Spleen (tissue), 11 donors: ENCODE measurements around the gene DDX56. TPM values are rescaled to one million over a fixed set of nuclear protein-coding genes. Genes with fewer than 3 reads are reported as not detected.

Experiments used
- DNase-seq: peaks from one replicate; pipeline ENCODE4 v3.0.0-alpha.2; 2020
- H3K27ac ChIP-seq, 8 donors: fragments of 200-600 bp; sonication (generic) in 7 of 8; 1 replicate in 4 of 8; 2 replicates in 4 of 8; pipeline versions ENCODE4 v1.5.0 to v1.8.0; 2016 to 2021; ENCODE audit warnings: inconsistent platforms in 4 of 8, mild to moderate bottlenecking in 4 of 8, moderate library complexity in 1 of 8
- H3K27me3 ChIP-seq, 7 donors: fragments of 200-600 bp; sonication (generic) in 6 of 7; replicated peaks in 1 of 7; 1 replicate in 4 of 7; 2 replicates in 3 of 7; pipeline versions ENCODE4 v1.5.0 to v1.8.0; 2016 to 2021; ENCODE audit warnings: inconsistent platforms in 3 of 7, mild to moderate bottlenecking in 1 of 7
- H3K36me3 ChIP-seq, 6 donors: fragments of 200-600 bp; sonication (generic) in 5 of 6; 1 replicate in 4 of 6; 2 replicates in 2 of 6; pipeline versions ENCODE4 v1.5.0 to v1.8.0; 2016 to 2021; ENCODE audit warnings: inconsistent platforms in 2 of 6
- H3K4me1 ChIP-seq, 6 donors: fragments of 200-600 bp; sonication (generic) in 5 of 6; 1 replicate in 3 of 6; 2 replicates in 3 of 6; pipeline versions ENCODE4 v1.5.0 to v1.8.0; 2016 to 2021; ENCODE audit warnings: inconsistent platforms in 3 of 6
- H3K4me3 ChIP-seq, 8 donors: fragments of 200-600 bp; sonication (generic) in 7 of 8; 1 replicate in 4 of 8; 2 replicates in 4 of 8; pipeline versions ENCODE4 v1.5.0 to v1.8.0; 2016 to 2021; ENCODE audit warnings: inconsistent platforms in 4 of 8, mild to moderate bottlenecking in 4 of 8, moderate library complexity in 2 of 8
- H3K9me3 ChIP-seq, 8 donors: fragments of 200-600 bp; sonication (generic) in 7 of 8; 1 replicate in 4 of 8; 2 replicates in 4 of 8; pipeline versions ENCODE4 v1.5.0 to v1.8.0; 2016 to 2021; ENCODE audit warnings: inconsistent platforms in 4 of 8
- CTCF ChIP-seq, 11 experiments: fragments of 200-600 bp in 7 of 11; fragments of 450-650 bp in 4 of 11; sonication (generic) in 4 of 11; IDR thresholded peaks in 8 of 11; conservative IDR thresholded peaks in 3 of 11; 1 replicate in 7 of 11; 2 replicates in 4 of 11; pipeline versions ENCODE4 v1.4.0 to v1.8.0; 2016 to 2021; ENCODE audit warnings: antibody characterized with exemption in 11 of 11, inconsistent platforms in 4 of 11, mild to moderate bottlenecking in 1 of 11
- POLR2A ChIP-seq, 3 donors: fragments of 450-650 bp; IDR thresholded peaks; one replicate each; pipeline ENCODE4 v1.5.1; 2017; ENCODE audit warnings: antibody characterized with exemption in 3 of 3, mild to moderate bottlenecking in 1 of 3
- POLR2AphosphoS5 ChIP-seq, 3 donors: sonication (generic); formaldehyde crosslinking; IDR thresholded peaks; one replicate each; pipeline ENCODE4 v1.5.1; 2017; ENCODE audit warnings: antibody characterized with exemption in 3 of 3
- WGBS, 5 donors: extraction: QIAGEN DNeasy Blood & Tissue Kit in 3 of 5; methylation state at CpG; one replicate each; pipeline versions ENCODE4 v1.1.5 to v1.1.7; 2013 to 2018; 5-methylcytosine and 5-hydroxymethylcytosine counted together
- intact Hi-C: fragments of 100-400 bp; cut with DNase I; formaldehyde crosslinking; loops from one replicate; pipeline ENCODE4 v1.15.0; 2023; ENCODE audit warnings: low total_unique reads
- polyA plus RNA-seq, 3 donors: library from polyadenylated mRNA; stranded (reverse); fragments of 200-250 nt; gene quantifications; one replicate each; pipeline ENCODE4 v1.2.1, GENCODE V29; 2013
- total RNA-seq, 7 donors: library from RNA; depleted of rRNA in 3 of 7; stranded (reverse); fragments of >200 nt in 3 of 7; fragmentation: NEBNext Ultra II Directional in 4 of 7; extraction: Animal tissue kit (Norgen Biotek cat#: 25700) in 4 of 7; gene quantifications; one replicate each; pipeline versions ENCODE4 v1.1.0 to v1.2.1, GENCODE V29; 2016 to 2021
- donor health status: healthy with polysubstance abuse.
- donor health status: DM: no; HTN: no; CAD: no; lungs with moderate emphysema.
- donor health status: DM: no; HTN: no; CAD: no.
- donor health status: Bipolar disorder and iron deficiency.
- donor health status: healthy.
- donor health status: DM: no; HTN: no; CAD: no.
- donor health status: DM: yes; HTN: yes; CAD: no.

The DDX56 gene
- total and polyA plus RNA-seq, 10 donors, result 56.1 to 130 (median 70.0) TPM

GRCh38 chr7:44518761-44519160, 54.9 kb downstream of the DDX56 start:
- Histone ChIP-seq H3K27ac (no peak overlapping the region), H3K27me3 (peaks cover 0 to 13% (median 0%) of the 10 kb centered on the region in 7 donors), H3K4me1 (no peaks in the 10 kb centered on the region), H3K36me3 (no peaks in the 10 kb centered on the region), H3K9me3 (peaks cover 0 to 6% (median 2%) of the 10 kb centered on the region in 8 donors), H3K4me3 (no peak overlapping the region)
- intact Hi-C loops, result no loop called here
- TF ChIP-seq CTCF (IDR thresholded peaks at IDR 0.05 in 8 of 11, conservative IDR thresholded peaks at IDR 0.05 in 3 of 11), result no peak
- TF ChIP-seq POLR2AphosphoS5 (IDR thresholded peaks at IDR 0.05), result no peak
- no peak for TF ChIP-seq POLR2A (IDR thresholded peaks at IDR 0.05)
- no peak for DNase-seq
- 68 to 80% (median 71%) methylated on average over 3 of the region's 3 CpGs for WGBS, 5 donors

GRCh38 chr7:44517175-44517574, 56.5 kb downstream of the DDX56 start:
- Histone ChIP-seq H3K9me3 (no peaks in the 10 kb centered on the region), H3K27me3 (peaks cover 0 to 13% (median 0%) of the 10 kb centered on the region in 7 donors), H3K4me3 (no peak overlapping the region), H3K36me3 (no peaks in the 10 kb centered on the region), H3K4me1 (no peaks in the 10 kb centered on the region), H3K27ac (no peak overlapping the region)
- intact Hi-C loops, result no loop called here
- WGBS, 5 donors, result 88 to 94% (median 91%) methylated on average over 6 to 8 of the region's 8 CpGs
- TF ChIP-seq POLR2AphosphoS5 (IDR thresholded peaks at IDR 0.05) (no peak), CTCF (IDR thresholded peaks at IDR 0.05 in 8 of 11, conservative IDR thresholded peaks at IDR 0.05 in 3 of 11) (no peak), POLR2A (IDR thresholded peaks at IDR 0.05) (no peak)
- no peak for DNase-seq

Other genes starting within 250 kb of the DDX56 start
- gene CAMK2B, start 248.3 kb downstream of the DDX56 start, total RNA-seq, result 1 to 10 TPM in 1 of 7 donors, under 1 TPM in 4, not detected in 2; 0.20 to 2.9 (median 0.29) TPM
- 1 to 10 TPM in 1 of 3 donors, under 1 TPM in 2; 0.57 to 1.1 (median 0.65) TPM for gene CAMK2B, start 248.3 kb downstream of the DDX56 start, polyA plus RNA-seq
- gene NUDCD3, start 83.2 kb downstream of the DDX56 start, total RNA-seq, result 10 to 100 TPM; 34.6 to 97.9 (median 70.0) TPM
- gene NUDCD3, start 83.2 kb downstream of the DDX56 start, polyA plus RNA-seq, result 10 to 100 TPM; 21.7 to 31.5 (median 23.8) TPM
- gene NPC1L1, start 32.6 kb downstream of the DDX56 start, total RNA-seq, result under 1 TPM in 1 of 7 donors, not detected in 6; 0.07 TPM
- under 1 TPM; 0.02 to 0.03 (median 0.03) TPM for gene NPC1L1, start 32.6 kb downstream of the DDX56 start, polyA plus RNA-seq
- 100 to 1,000 TPM in 2 of 7 donors, 10 to 100 TPM in 5; 55.4 to 105 (median 66.6) TPM for gene TMED4, start 8.3 kb upstream of the DDX56 start, total RNA-seq
- 10 to 100 TPM; 26.1 to 34.7 (median 28.7) TPM for gene TMED4, start 8.3 kb upstream of the DDX56 start, polyA plus RNA-seq
- 100 to 1,000 TPM in 2 of 7 donors, 10 to 100 TPM in 5; 78.2 to 120 (median 91.6) TPM for gene OGDH, start 32.7 kb upstream of the DDX56 start, total RNA-seq
- gene OGDH, start 32.7 kb upstream of the DDX56 start, polyA plus RNA-seq, result 10 to 100 TPM; 15.7 to 32.3 (median 15.9) TPM
- 100 to 1,000 TPM in 4 of 7 donors, 10 to 100 TPM in 3; 35.6 to 160 (median 125) TPM for gene ZMIZ2, start 174.9 kb upstream of the DDX56 start, total RNA-seq
- gene ZMIZ2, start 174.9 kb upstream of the DDX56 start, polyA plus RNA-seq, result 10 to 100 TPM; 27.7 to 95.7 (median 64.5) TPM
- 1,000 to 10,000 TPM in 3 of 7 donors, 100 to 1,000 TPM in 4; 877 to 1,659 (median 945) TPM for gene PPIA, start 222.8 kb upstream of the DDX56 start, total RNA-seq
- 1,000 to 10,000 TPM; 2,690 to 3,651 (median 2,985) TPM for gene PPIA, start 222.8 kb upstream of the DDX56 start, polyA plus RNA-seq